Esophagus (tissue), 2 donors: ENCODE measurements around the gene ZBTB20. TPM values are rescaled to one million over a fixed set of nuclear protein-coding genes. Genes with fewer than 3 reads are reported as not detected.
"Not testable (repeated sequence)": the region's sequence is repeated elsewhere in the genome, so short reads cannot be mapped to it uniquely, and the experiment has no call there.

Experiments
- H3K27ac ChIP-seq, 2 donors: one replicate each; pipeline ENCODE4 v1.5.1; 2013; ENCODE audit warnings: low read depth in 2 of 2, mild to moderate bottlenecking in 2 of 2, inconsistent platforms in 1 of 2, low read length in 1 of 2, moderate library complexity in 1 of 2
- H3K27me3 ChIP-seq, 2 donors: one replicate each; pipeline ENCODE4 v1.6.1; 2013; ENCODE audit warnings: low read length in 2 of 2, control low read depth in 1 of 2, mild to moderate bottlenecking in 1 of 2; ENCODE audit not compliant: insufficient read depth in 2 of 2, control insufficient read depth in 1 of 2
- H3K36me3 ChIP-seq, 2 donors: one replicate each; pipeline ENCODE4 v1.6.1; 2013; ENCODE audit warnings: low read length in 1 of 2; ENCODE audit not compliant: control insufficient read depth in 2 of 2, insufficient read depth in 2 of 2
- H3K4me1 ChIP-seq, 2 donors: one replicate each; pipeline ENCODE4 v1.6.1; 2013; ENCODE audit warnings: low read length in 1 of 2; ENCODE audit not compliant: control insufficient read depth in 2 of 2, insufficient read depth in 2 of 2
- H3K4me3 ChIP-seq, 2 donors: one replicate each; pipeline ENCODE4 v1.5.1; 2013; ENCODE audit warnings: low read length in 2 of 2, mild to moderate bottlenecking in 2 of 2, low read depth in 1 of 2, moderate library complexity in 1 of 2
- H3K9me3 ChIP-seq, 2 donors: one replicate each; pipeline ENCODE4 v1.6.1; 2013; ENCODE audit warnings: mild to moderate bottlenecking in 2 of 2, low read depth in 1 of 2, low read length in 1 of 2, moderate library complexity in 1 of 2; ENCODE audit not compliant: control insufficient read depth in 2 of 2, insufficient read depth in 1 of 2
- WGBS, 2 donors: extraction: QIAGEN DNeasy Blood & Tissue Kit; methylation state at CpG; one replicate each; pipeline ENCODE4 v1.1.7; 2013; 5-methylcytosine and 5-hydroxymethylcytosine counted together
- polyA plus RNA-seq, 2 donors: library from polyadenylated mRNA; stranded (reverse); fragments of 200-250 nt; gene quantifications; one replicate each; pipeline ENCODE4 v1.2.3, GENCODE V29; 2013
- donor health status: healthy with polysubstance abuse.
- donor health status: Bipolar disorder and iron deficiency.

The ZBTB20 gene
- polyA plus RNA-seq, 2 donors, result 0.16 to 1.3 TPM

DNA sequence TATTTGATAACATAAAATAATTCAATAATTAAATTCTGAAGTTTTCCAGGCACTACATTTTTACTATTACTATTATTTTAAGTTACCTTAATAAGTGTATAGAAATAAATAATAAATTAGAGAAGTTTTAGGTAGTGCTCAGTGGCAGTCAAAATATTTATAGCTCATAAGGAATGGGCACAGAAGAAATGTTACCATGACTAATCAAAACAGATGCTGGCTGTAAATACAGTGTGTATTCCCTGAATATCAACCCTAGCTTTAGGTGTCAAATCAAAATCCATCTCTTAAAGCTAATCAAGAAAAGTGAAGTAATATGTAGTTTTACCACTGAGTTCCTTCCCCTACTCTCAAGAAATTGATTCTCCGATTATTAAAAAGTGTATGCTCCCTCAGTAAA is 35.5 kb downstream of the ZBTB20 start:
- H3K9me3 ChIP-seq, result no peaks in the 10 kb centered on the region
- WGBS, 2 donors, result 100% methylated on average over 1 of the region's 1 CpG
- H3K27ac ChIP-seq, result no peak overlapping the region
- H3K4me1 ChIP-seq, result peaks cover 0 to 3% of the 10 kb centered on the region in 2 donors
- H3K36me3 ChIP-seq, result no peaks in the 10 kb centered on the region
- H3K4me3 ChIP-seq, result no peak overlapping the region
- H3K27me3 ChIP-seq, result no peaks in the 10 kb centered on the region

- Histone ChIP-seq H3K4me3 (no peak overlapping the region), H3K27me3 (no peaks in the 10 kb centered on the region), H3K27ac (no peak overlapping the region), H3K4me1 (peaks cover 0 to 3% of the 10 kb centered on the region in 2 donors), H3K9me3 (no peaks in the 10 kb centered on the region), H3K36me3 (no peaks in the 10 kb centered on the region)
- whole genome bisulfite sequencing, 2 donors, result 96 to 97% methylated on average over 5 of the region's 5 CpGs
Measured at GRCh38 chr3:115110830-115111229, 36.3 kb downstream of the ZBTB20 start.

DNA sequence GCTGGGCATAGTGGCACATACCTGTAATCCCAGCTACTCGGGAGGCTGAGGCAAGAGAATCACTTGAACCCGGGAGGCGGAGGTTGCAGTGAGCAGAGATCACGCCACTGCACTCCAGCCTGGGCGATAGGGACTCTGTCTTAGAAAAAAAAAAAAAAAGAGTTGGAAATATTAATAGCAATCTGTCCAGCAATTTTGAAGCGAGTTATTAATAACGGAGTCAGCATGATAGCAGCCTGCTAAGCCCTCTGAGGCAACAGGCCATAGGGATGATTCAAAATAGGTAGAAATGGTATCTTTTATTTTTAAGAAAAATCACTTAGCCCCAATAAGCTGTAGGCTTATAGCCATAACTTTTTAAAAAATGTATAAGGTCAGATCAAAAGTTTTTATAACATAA is 37.0 kb downstream of the ZBTB20 start:
- H3K4me3 ChIP-seq, H3K4me1 ChIP-seq, H3K9me3 ChIP-seq, H3K27me3 ChIP-seq, H3K36me3 ChIP-seq, H3K27ac ChIP-seq: not testable (repeated sequence)
- 95 to 96% methylated on average over 7 of the region's 7 CpGs for WGBS, 2 donors

DNA sequence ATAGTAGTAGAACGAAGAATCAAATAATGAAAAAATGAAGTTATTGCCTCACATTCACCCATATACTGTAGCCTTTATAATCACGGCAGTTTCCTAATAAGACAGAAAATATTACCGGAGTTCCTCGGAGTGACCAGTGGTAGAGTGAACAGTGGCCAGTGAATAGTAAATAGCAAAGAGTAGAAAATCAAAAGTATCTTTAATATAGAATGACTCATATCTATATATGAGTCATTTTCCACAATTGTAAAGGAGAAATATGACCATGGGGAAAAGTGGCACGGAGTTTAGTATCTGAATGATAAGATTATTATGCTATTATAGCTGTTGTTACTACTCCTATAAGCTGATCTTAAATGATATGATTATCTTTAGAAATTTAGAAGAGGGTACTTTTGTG is 38.5 kb downstream of the ZBTB20 start:
- WGBS, 2 donors, result 82 to 83% methylated on average over 5 of the region's 5 CpGs
- peaks cover 0 to 3% of the 10 kb centered on the region in 2 donors for H3K4me1 ChIP-seq
- no peaks in the 10 kb centered on the region for H3K9me3 ChIP-seq
- no peak overlapping the region for H3K27ac ChIP-seq
- no peaks in the 10 kb centered on the region for H3K27me3 ChIP-seq
- no peak overlapping the region for H3K4me3 ChIP-seq
- H3K36me3 ChIP-seq, result no peaks in the 10 kb centered on the region

GRCh38 chr3:115102046-115102445 is 45.0 kb downstream of the ZBTB20 start:
- H3K9me3 ChIP-seq, result no peaks in the 10 kb centered on the region
- no peaks in the 10 kb centered on the region for H3K36me3 ChIP-seq
- no peaks in the 10 kb centered on the region for H3K4me1 ChIP-seq
- 95 to 97% methylated on average over 2 of the region's 2 CpGs for WGBS, 2 donors
- no peak overlapping the region for H3K27ac ChIP-seq
- no peaks in the 10 kb centered on the region for H3K27me3 ChIP-seq
- no peak overlapping the region for H3K4me3 ChIP-seq

DNA sequence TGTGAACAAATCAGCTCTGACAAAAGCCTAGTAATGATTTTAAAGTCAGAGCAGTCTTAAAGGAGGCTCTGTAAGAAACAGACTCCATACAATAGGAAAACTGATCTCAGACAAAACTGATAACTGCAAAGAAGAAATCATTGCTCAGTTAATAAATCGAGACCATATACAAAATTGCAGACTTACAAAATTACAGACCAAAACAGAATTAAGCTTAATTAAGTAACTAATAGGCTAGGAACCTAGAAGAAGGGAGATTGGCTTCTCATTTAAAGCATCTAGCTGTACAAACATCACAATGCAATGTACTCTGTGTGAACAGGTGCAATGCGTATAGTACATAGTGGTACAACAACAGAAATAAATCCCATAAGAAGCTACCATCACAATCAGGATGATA is 46.3 kb downstream of the ZBTB20 start:
- Histone ChIP-seq H3K4me3 (no peak overlapping the region), H3K27me3 (no peaks in the 10 kb centered on the region), H3K36me3 (no peaks in the 10 kb centered on the region), H3K9me3 (no peaks in the 10 kb centered on the region), H3K27ac (no peak overlapping the region), H3K4me1 (no peaks in the 10 kb centered on the region)
- WGBS, 2 donors, result 57 to 66% methylated on average over 2 of the region's 2 CpGs

DNA sequence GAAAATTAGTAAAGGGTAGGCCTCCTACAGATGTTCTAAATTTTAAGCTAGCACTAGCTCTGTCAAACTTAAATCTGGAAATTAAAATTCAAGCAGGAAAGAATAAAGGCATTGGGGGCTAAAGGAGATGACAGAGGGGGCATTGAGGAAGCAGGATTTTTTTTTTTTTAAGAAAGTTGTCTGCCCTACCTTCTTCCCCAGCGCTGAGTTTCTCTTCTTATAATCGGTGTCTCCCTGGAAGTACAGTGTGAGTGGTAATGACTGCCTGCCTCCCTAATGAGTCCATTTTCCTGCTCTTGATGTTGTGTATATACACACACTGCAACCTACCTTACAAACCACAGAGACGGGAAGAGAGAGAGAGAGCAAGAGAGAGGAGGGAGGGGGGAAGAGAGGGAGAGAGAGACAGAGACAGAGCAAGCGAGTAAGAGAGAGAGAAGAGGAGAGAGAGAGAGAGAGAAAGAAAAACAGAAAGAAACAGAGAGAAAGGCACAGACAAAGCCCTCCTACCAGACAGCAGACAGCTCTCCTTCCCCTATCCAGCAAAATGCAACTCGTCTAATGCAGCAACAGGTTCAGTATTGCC is 47.0 kb downstream of the ZBTB20 start:
- no peaks in the 10 kb centered on the region for H3K36me3 ChIP-seq
- H3K4me1 ChIP-seq, result no peaks in the 10 kb centered on the region
- 2 to 4% methylated on average over 5 of the region's 5 CpGs for WGBS, 2 donors
- H3K27me3 ChIP-seq, result no peaks in the 10 kb centered on the region
- H3K27ac ChIP-seq, result peak overlapping the region; percentile 26 to 36
- no peaks in the 10 kb centered on the region for H3K9me3 ChIP-seq
- H3K4me3 ChIP-seq, result peak overlapping the region; percentile 12 to 35

DNA sequence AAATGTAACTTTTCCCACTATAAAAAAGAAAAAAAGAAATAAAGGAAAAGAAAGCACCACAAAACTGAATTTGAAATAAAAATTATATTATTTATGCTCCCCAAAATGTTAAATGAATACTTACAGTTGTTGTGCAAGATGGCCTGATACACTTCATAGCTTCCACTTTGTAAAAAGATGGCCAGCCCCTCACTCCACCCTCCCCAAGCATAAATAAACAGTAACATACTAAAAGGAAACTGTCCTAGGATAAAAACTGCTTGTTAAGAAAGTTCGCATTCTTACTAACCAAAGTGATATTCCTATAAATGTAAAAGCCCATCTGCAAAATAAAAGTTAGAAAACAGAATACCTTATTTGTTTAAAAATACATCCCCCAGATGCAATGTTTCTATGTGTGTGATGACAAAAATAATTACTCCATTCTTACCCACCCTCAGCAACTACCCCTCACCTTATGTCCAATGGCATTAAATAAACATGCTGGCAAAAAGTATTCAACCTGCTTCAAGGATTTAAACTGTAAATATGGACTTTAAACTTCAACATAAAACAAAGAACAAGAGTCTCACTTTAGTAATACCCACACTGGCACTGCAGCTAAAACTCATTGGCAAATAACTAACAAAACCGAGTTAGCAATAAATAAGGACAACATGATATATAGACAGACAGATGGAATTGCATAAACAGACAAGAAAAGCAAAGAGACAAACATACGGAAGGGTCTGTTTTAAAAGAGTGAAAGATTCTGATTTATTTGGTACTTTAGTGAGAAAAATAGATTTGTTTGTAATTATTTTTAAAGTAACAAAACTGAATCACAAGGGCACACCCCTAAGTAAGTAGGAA is 47.7 kb downstream of the ZBTB20 start:
- Histone ChIP-seq H3K27me3 (no peaks in the 10 kb centered on the region), H3K27ac (peak overlapping the region in 1 of 2 donors; percentile 36), H3K4me3 (peak overlapping the region in 1 of 2 donors; percentile 35), H3K4me1 (no peaks in the 10 kb centered on the region), H3K9me3 (no peaks in the 10 kb centered on the region), H3K36me3 (no peaks in the 10 kb centered on the region)
- 30 to 36% methylated on average over 3 of the region's 3 CpGs for WGBS, 2 donors

DNA sequence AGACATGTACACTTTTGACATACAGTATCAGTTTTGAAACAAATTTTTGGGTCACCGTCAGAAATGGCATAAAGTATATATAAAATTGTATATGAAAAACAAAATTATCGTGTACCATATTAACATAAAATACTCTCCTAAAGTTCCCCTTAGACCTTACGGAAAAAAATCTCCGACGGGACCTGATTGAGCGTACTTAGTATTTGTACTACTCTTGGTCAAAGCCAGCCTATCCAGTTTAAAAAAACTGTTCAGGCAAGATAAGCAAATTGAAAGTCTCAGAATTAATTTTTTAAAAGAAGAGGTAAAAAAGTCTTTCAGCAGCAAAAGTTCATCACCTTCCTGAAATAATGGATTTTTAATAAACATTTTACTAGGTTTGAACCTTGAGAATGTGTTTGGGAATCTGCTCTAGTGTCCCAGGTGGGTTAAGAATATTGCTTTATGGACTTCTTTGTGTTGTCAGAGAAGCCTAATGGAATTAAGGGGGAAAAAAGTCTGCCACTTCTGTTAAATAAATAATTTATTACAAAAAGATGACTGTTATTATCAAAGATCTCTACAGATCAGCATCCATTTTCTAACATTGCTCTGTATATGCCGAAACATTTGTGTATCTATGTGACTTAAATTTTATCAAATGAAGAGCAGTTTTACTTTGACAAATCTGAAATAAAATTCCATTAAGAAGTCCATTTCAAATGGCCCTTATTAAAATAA is 48.6 kb downstream of the ZBTB20 start:
- H3K4me3 ChIP-seq, result no peak overlapping the region
- 82 to 91% methylated on average over 7 of the region's 7 CpGs for WGBS, 2 donors
- no peaks in the 10 kb centered on the region for H3K9me3 ChIP-seq
- no peaks in the 10 kb centered on the region for H3K27me3 ChIP-seq
- no peaks in the 10 kb centered on the region for H3K36me3 ChIP-seq
- no peaks in the 10 kb centered on the region for H3K4me1 ChIP-seq
- no peak overlapping the region for H3K27ac ChIP-seq
